ENCODE data around the gene LRP1. TPM values are rescaled to one million over a fixed set of nuclear protein-coding genes. Genes with fewer than 3 reads are reported as not detected.
"Not testable (repeated sequence)": the region's sequence is repeated elsewhere in the genome, so short reads cannot be mapped to it uniquely, and the experiment has no call there.

The LRP1 gene
- total RNA-seq, 1 donor from 2014 or later, result 760 TPM

- intact Hi-C loops (cut with DNase I), result loop anchor here (5.0 kb wide), 1 partner anchor 35 kb away; no protein-coding TSS in a partner anchor
- DNase-seq (ENCODE audit: low spot score) (peak; percentile 53), ATAC-seq (no peak)
Measured at GRCh38 chr12:57107456-57108155, 20.7 kb upstream of the LRP1 start.

- intact Hi-C loops (cut with DNase I), result loop anchor here (5.0 kb wide), 1 partner anchor 37 kb away; no protein-coding TSS in a partner anchor
Measured at GRCh38 chr12:57109207-57110103, 18.8 kb upstream of the LRP1 start.

GRCh38 chr12:57110104-57111030 is 17.9 kb upstream of the LRP1 start:
- intact Hi-C loops (cut with DNase I), result no loop called here
- ATAC-seq (peak; percentile 25), DNase-seq (ENCODE audit: low spot score) (peak; percentile 90)

More at GRCh38 chr12:57109207-57110103, 18.8 kb upstream of the LRP1 start:
- DNase-seq (ENCODE audit: low spot score) (no peak), ATAC-seq (no peak)

- ATAC-seq (peak; percentile 85), DNase-seq (ENCODE audit: low spot score) (peak; percentile 90)
- intact Hi-C loops (cut with DNase I), result no loop called here
Measured at GRCh38 chr12:57111031-57111734, 17.1 kb upstream of the LRP1 start, which contains the start of gene STAT6. Gene STAT6 (minus strand): TSS chr12:57111362. CDS start chr12:57108278, 3,084 bp downstream.

- ATAC-seq (peak; percentile 70), DNase-seq (ENCODE audit: low spot score) (no peak)
- intact Hi-C loops (cut with DNase I), result no loop called here
Measured at GRCh38 chr12:57112492-57113294, 15.6 kb upstream of the LRP1 start.

- ATAC-seq, result no peak
- DNase-seq (ENCODE audit: low spot score), result no peak
- intact Hi-C loops (cut with DNase I), result no loop called here
Measured at GRCh38 chr12:57116580-57117281, 11.6 kb upstream of the LRP1 start.

GRCh38 chr12:57118711-57119271 is 9.5 kb upstream of the LRP1 start:
- DNase-seq (ENCODE audit: low spot score), result no peak
- ATAC-seq, result peak; percentile 76
- intact Hi-C loops (cut with DNase I), result no loop called here

GRCh38 chr12:57119294-57120085 is 8.8 kb upstream of the LRP1 start:
- DNase-seq (ENCODE audit: low spot score) (no peak), ATAC-seq (peak; percentile 7)
- intact Hi-C loops (cut with DNase I), result no loop called here

GRCh38 chr12:57120718-57121117 is 7.6 kb upstream of the LRP1 start:
- intact Hi-C loops (cut with DNase I); ATAC-seq; DNase-seq (ENCODE audit: low spot score): not testable (repeated sequence)

- ATAC-seq, result no peak
- intact Hi-C loops (cut with DNase I), result no loop called here
- no peak for DNase-seq (ENCODE audit: low spot score)
Measured at GRCh38 chr12:57123813-57124212, 4.5 kb upstream of the LRP1 start.

GRCh38 chr12:57124261-57124877 is 3.9 kb upstream of the LRP1 start:
- DNase-seq (ENCODE audit: low spot score), result peak; percentile 91
- ATAC-seq, result peak; percentile 15
- intact Hi-C loops (cut with DNase I), result no loop called here

GRCh38 chr12:57126061-57126460 is 2.2 kb upstream of the LRP1 start:
- intact Hi-C loops (cut with DNase I), result no loop called here
- DNase-seq (ENCODE audit: low spot score), result no peak

GRCh38 chr12:57126561-57126960 is 1.7 kb upstream of the LRP1 start:
- ATAC-seq (no peak), DNase-seq (ENCODE audit: low spot score) (no peak)
- intact Hi-C loops (cut with DNase I), result no loop called here

More at GRCh38 chr12:57126061-57126460, 2.2 kb upstream of the LRP1 start:
- no peak for ATAC-seq

GRCh38 chr12:57127101-57127725 is 1.1 kb upstream of the LRP1 start:
- intact Hi-C loops (cut with DNase I), result no loop called here
- peak; percentile 20 for ATAC-seq
- peak; percentile 84 for DNase-seq (ENCODE audit: low spot score)

Data from sciatic nerve (tissue), 2 donors.